Sigmoid colon (tissue), 7 donors: ENCODE data around the gene LIMA1. TPM values are rescaled to one million over a fixed set of nuclear protein-coding genes. Genes with fewer than 3 reads are reported as not detected.

Experiments
- DNase-seq: peaks from one replicate; pipeline ENCODE4 v3.0.0-alpha.2; 2019
- H3K27ac ChIP-seq, 4 donors: fragments of 200-600 bp; sonication (generic); one replicate each; pipeline ENCODE4 v1.5.1; 2016 to 2019; ENCODE audit warnings: mild to moderate bottlenecking in 1 of 4
- H3K27me3 ChIP-seq, 3 donors: fragments of 200-600 bp; sonication (generic); one replicate each; pipeline ENCODE4 v1.5.1; 2019; ENCODE audit warnings: mild to moderate bottlenecking in 1 of 3
- H3K36me3 ChIP-seq, 4 donors: fragments of 200-600 bp; sonication (generic); one replicate each; pipeline ENCODE4 v1.5.1; 2016 to 2019
- H3K4me1 ChIP-seq, 4 donors: fragments of 200-600 bp; sonication (generic); one replicate each; pipeline ENCODE4 v1.5.1; 2017 to 2019
- H3K4me3 ChIP-seq, 4 donors: fragments of 200-600 bp; sonication (generic); one replicate each; pipeline ENCODE4 v1.5.1; 2017 to 2019; ENCODE audit warnings: mild to moderate bottlenecking in 2 of 4, moderate library complexity in 1 of 4
- H3K9me3 ChIP-seq, 4 donors: fragments of 200-600 bp in 3 of 4; sonication (generic) in 3 of 4; one replicate each; pipeline versions ENCODE4 v1.5.1 to v1.6.1; 2013 to 2019
- CTCF ChIP-seq, 4 experiments: fragments of 450-650 bp in 3 of 4; fragments of 200-600 bp in 1 of 4; IDR thresholded peaks; one replicate each; pipeline ENCODE4 v1.5.1; 2016 to 2019; ENCODE audit warnings: antibody characterized with exemption in 4 of 4, mild to moderate bottlenecking in 3 of 4, moderate library complexity in 2 of 4
- EP300 ChIP-seq, 4 donors: sonication (generic); formaldehyde crosslinking; IDR thresholded peaks; one replicate each; pipeline ENCODE4 v1.6.1; 2017; ENCODE audit warnings: antibody characterized with exemption in 4 of 4
- POLR2A ChIP-seq, 2 donors: fragments of 450-650 bp; IDR thresholded peaks; one replicate each; pipeline ENCODE4 v1.6.1; 2016; ENCODE audit warnings: antibody characterized with exemption in 2 of 2, mild to moderate bottlenecking in 2 of 2, moderate library complexity in 2 of 2
- POLR2AphosphoS5 ChIP-seq, 4 donors: sonication (generic); formaldehyde crosslinking; IDR thresholded peaks; one replicate each; pipeline ENCODE4 v1.6.1; 2017; ENCODE audit warnings: antibody characterized with exemption in 4 of 4
- WGBS, 2 donors: extraction: QIAGEN DNeasy Blood & Tissue Kit; methylation state at CpG; one replicate each; pipeline ENCODE4 v1.1.7; 2013; 5-methylcytosine and 5-hydroxymethylcytosine counted together
- intact Hi-C: fragments of 100-400 bp; cut with DNase I; formaldehyde crosslinking; loops from one replicate; pipeline ENCODE4 v1.15.1; 2023
- polyA plus RNA-seq, 3 donors: library from polyadenylated mRNA; stranded (reverse); fragments of 200-250 nt; gene quantifications; one replicate each; pipeline ENCODE4 v1.2.3, GENCODE V29; 2013
- total RNA-seq, 4 donors: library from RNA; depleted of rRNA; stranded (reverse); fragments of >200 nt; gene quantifications; one replicate each; pipeline ENCODE4 v1.1.0, GENCODE V29; 2016
- donor health status: healthy with polysubstance abuse.
- donor health status: Bipolar disorder and iron deficiency.
- donor health status: healthy.

Gene LIMA1
- total and polyA plus RNA-seq, 7 donors = 39.7 to 181 (median 108) TPM

- Histone ChIP-seq H3K36me3 (no peaks in the 10 kb centered on the region), H3K4me3 (no peak overlapping the region), H3K27me3 (no peaks in the 10 kb centered on the region), H3K4me1 (peaks cover 0 to 34% (median 26%) of the 10 kb centered on the region in 4 donors), H3K27ac (no peak overlapping the region), H3K9me3 (no peaks in the 10 kb centered on the region)
- 96 to 97% methylated on average over 4 of the region's 4 CpGs for WGBS, 2 donors
- TF ChIP-seq POLR2AphosphoS5 (IDR thresholded peaks at IDR 0.05) (no peak), EP300 (IDR thresholded peaks at IDR 0.05) (no peak), POLR2A (IDR thresholded peaks at IDR 0.05) (no peak), CTCF (IDR thresholded peaks at IDR 0.05) (no peak)
- DNase-seq = no peak
- intact Hi-C loops = no loop called here
Measured at GRCh38 chr12:50218386-50218785, 64.9 kb downstream of the LIMA1 start.

GRCh38 chr12:50217202-50217601, 66.1 kb downstream of the LIMA1 start:
- no peak overlapping the region for H3K27ac ChIP-seq
- no peaks in the 10 kb centered on the region for H3K27me3 ChIP-seq
- H3K4me1 ChIP-seq = peaks cover 0 to 28% (median 21%) of the 10 kb centered on the region in 4 donors
- no peak for TF ChIP-seq CTCF (IDR thresholded peaks at IDR 0.05)
- no peak for TF ChIP-seq POLR2A (IDR thresholded peaks at IDR 0.05)
- no peak for TF ChIP-seq POLR2AphosphoS5 (IDR thresholded peaks at IDR 0.05)
- no peak for TF ChIP-seq EP300 (IDR thresholded peaks at IDR 0.05)
- 96 to 98% methylated on average over 1 of the region's 1 CpG for WGBS, 2 donors
- intact Hi-C loops = no loop called here
- no peaks in the 10 kb centered on the region for H3K9me3 ChIP-seq
- H3K4me3 ChIP-seq = no peak overlapping the region
- DNase-seq = no peak
- no peaks in the 10 kb centered on the region for H3K36me3 ChIP-seq

- no peaks in the 10 kb centered on the region for H3K9me3 ChIP-seq
- 82 to 89% methylated on average over 3 of the region's 3 CpGs for WGBS, 2 donors
- H3K4me1 ChIP-seq = peaks cover 0 to 23% (median 17%) of the 10 kb centered on the region in 4 donors
- intact Hi-C loops = no loop called here
- DNase-seq = no peak
- no peak overlapping the region for H3K4me3 ChIP-seq
- H3K27me3 ChIP-seq = no peaks in the 10 kb centered on the region
- no peak for TF ChIP-seq CTCF (IDR thresholded peaks at IDR 0.05)
- TF ChIP-seq POLR2A (IDR thresholded peaks at IDR 0.05) = no peak
- no peak for TF ChIP-seq POLR2AphosphoS5 (IDR thresholded peaks at IDR 0.05)
- TF ChIP-seq EP300 (IDR thresholded peaks at IDR 0.05) = no peak
- no peaks in the 10 kb centered on the region for H3K36me3 ChIP-seq
- H3K27ac ChIP-seq = no peak overlapping the region
Measured at GRCh38 chr12:50215033-50215432, 68.3 kb downstream of the LIMA1 start.

GRCh38 chr12:50214018-50214417, 69.3 kb downstream of the LIMA1 start:
- H3K4me3 ChIP-seq = no peak overlapping the region
- no peak for TF ChIP-seq CTCF (IDR thresholded peaks at IDR 0.05)
- TF ChIP-seq EP300 (IDR thresholded peaks at IDR 0.05) = no peak
- no peak for TF ChIP-seq POLR2AphosphoS5 (IDR thresholded peaks at IDR 0.05)
- no peak for TF ChIP-seq POLR2A (IDR thresholded peaks at IDR 0.05)
- intact Hi-C loops = no loop called here
- H3K27me3 ChIP-seq = no peaks in the 10 kb centered on the region
- H3K27ac ChIP-seq = no peak overlapping the region
- H3K9me3 ChIP-seq = no peaks in the 10 kb centered on the region
- H3K36me3 ChIP-seq = no peaks in the 10 kb centered on the region
- peaks cover 0 to 13% (median 7%) of the 10 kb centered on the region in 4 donors for H3K4me1 ChIP-seq
- DNase-seq = no peak
- 24 to 56% methylated on average over 1 of the region's 1 CpG for WGBS, 2 donors

- intact Hi-C loops = no loop called here
- no peak for DNase-seq
- Histone ChIP-seq H3K4me1 (peaks cover 0 to 12% (median 4%) of the 10 kb centered on the region in 4 donors), H3K27me3 (no peaks in the 10 kb centered on the region), H3K27ac (no peak overlapping the region), H3K4me3 (no peak overlapping the region), H3K9me3 (no peaks in the 10 kb centered on the region), H3K36me3 (no peaks in the 10 kb centered on the region)
- no peak for TF ChIP-seq CTCF (IDR thresholded peaks at IDR 0.05)
- no peak for TF ChIP-seq POLR2AphosphoS5 (IDR thresholded peaks at IDR 0.05)
- TF ChIP-seq EP300 (IDR thresholded peaks at IDR 0.05) = no peak
- no peak for TF ChIP-seq POLR2A (IDR thresholded peaks at IDR 0.05)
- WGBS, 2 donors = 88 to 90% methylated on average over 2 of the region's 2 CpGs
Measured at GRCh38 chr12:50213439-50213838, 69.9 kb downstream of the LIMA1 start.
